ENCODE data around the gene ANKRD50. TPM values are rescaled to one million over a fixed set of nuclear protein-coding genes. Genes with fewer than 3 reads are reported as not detected.

ANKRD50 gene
- polyA plus RNA-seq, 1 donor (not counting 4 experiments of a cell fraction or from before 2014, with no cell fraction given): 21.6 TPM

- no peaks in the 10 kb centered on the region for H3K27me3 ChIP-seq (ENCODE audit: control insufficient read depth, extremely low read depth, insufficient read depth, low read length)
- peak; percentile 93 for FAIRE-seq
- peaks cover 0 to 3% of the 10 kb centered on the region in 2 experiments for H3K36me3 ChIP-seq (ENCODE audit: control insufficient read depth in 2 of 2, extremely low read depth in 1 of 2, insufficient read depth in 2 of 2, low read length in 2 of 2)
- no peak for TF ChIP-seq EZH2 (IDR thresholded peaks at IDR 0.05; ENCODE audit: low read length)
- no peak for TF ChIP-seq CTCF (optimal IDR thresholded peaks at IDR 0.05 in 1 of 3, IDR thresholded peaks at IDR 0.05 in 1 of 3, conservative IDR thresholded peaks at IDR 0.05 in 1 of 3; ENCODE audit: extremely low read depth in 1 of 3, insufficient read depth in 2 of 3, low read length in 3 of 3)
- H3K9me3 ChIP-seq (ENCODE audit: control insufficient read depth, low read depth, low read length): no peaks in the 10 kb centered on the region
- H3K4me1 ChIP-seq (ENCODE audit: control insufficient read depth, extremely low read depth, insufficient read depth, low read length): peaks cover 33% of the 10 kb centered on the region
- peak overlapping the region; percentile 22 for H3K4me2 ChIP-seq (ENCODE audit: control insufficient read depth, extremely low read depth, insufficient read depth, low read depth, low read length)
- no peaks in the 10 kb centered on the region for H3K79me2 ChIP-seq (ENCODE audit: control insufficient read depth, insufficient read depth, low read length)
- H3K9ac ChIP-seq (ENCODE audit: control insufficient read depth, extremely low read depth, insufficient read depth, low read length): no peak overlapping the region
- H4K20me1 ChIP-seq (ENCODE audit: control insufficient read depth, extremely low read depth, insufficient read depth, low read length): no peaks in the 10 kb centered on the region
- no peaks in the 10 kb centered on the region for H3K9me1 ChIP-seq (ENCODE audit: control insufficient read depth, extremely low read depth, insufficient read depth, low read length)
- H2AFZ ChIP-seq (ENCODE audit: control insufficient read depth, low read length): no peak overlapping the region
- peak; percentile 44 for DNase-seq (ENCODE audit: low read depth, low spot score)
- dilution Hi-C loops (cut with MboI; ENCODE audit: extremely low pct_ligation_motif_present, low sequenced_read_pairs): no loop called here
- H3K4me3 ChIP-seq (ENCODE audit: control insufficient read depth in 2 of 3, extremely low read depth in 1 of 3, insufficient read depth in 2 of 3, low read depth in 1 of 3, low read length in 3 of 3): no peak overlapping the region
- H3K27ac ChIP-seq (ENCODE audit: control insufficient read depth, insufficient read depth, low read length): peak overlapping the region; percentile 55
Measured at GRCh38 chr4:124640022-124640730, 72.4 kb downstream of the ANKRD50 start.

GRCh38 chr4:124637321-124637720 lies 75.2 kb downstream of the ANKRD50 start:
- Histone ChIP-seq H3K9me3 (ENCODE audit: control insufficient read depth, low read depth, low read length) (no peaks in the 10 kb centered on the region), H3K4me1 (ENCODE audit: control insufficient read depth, extremely low read depth, insufficient read depth, low read length) (peaks cover 39% of the 10 kb centered on the region), H3K36me3 (ENCODE audit: control insufficient read depth in 2 of 2, extremely low read depth in 1 of 2, insufficient read depth in 2 of 2, low read length in 2 of 2) (peaks cover 0 to 3% of the 10 kb centered on the region in 2 experiments), H3K4me3 (ENCODE audit: control insufficient read depth in 2 of 3, extremely low read depth in 1 of 3, insufficient read depth in 2 of 3, low read depth in 1 of 3, low read length in 3 of 3) (no peak overlapping the region), H4K20me1 (ENCODE audit: control insufficient read depth, extremely low read depth, insufficient read depth, low read length) (no peaks in the 10 kb centered on the region), H3K9ac (ENCODE audit: control insufficient read depth, extremely low read depth, insufficient read depth, low read length) (no peak overlapping the region), H3K79me2 (ENCODE audit: control insufficient read depth, insufficient read depth, low read length) (no peaks in the 10 kb centered on the region), H3K9me1 (ENCODE audit: control insufficient read depth, extremely low read depth, insufficient read depth, low read length) (no peaks in the 10 kb centered on the region), H2AFZ (ENCODE audit: control insufficient read depth, low read length) (no peak overlapping the region), H3K27ac (ENCODE audit: control insufficient read depth, insufficient read depth, low read length) (no peak overlapping the region), H3K27me3 (ENCODE audit: control insufficient read depth, extremely low read depth, insufficient read depth, low read length) (no peaks in the 10 kb centered on the region), H3K4me2 (ENCODE audit: control insufficient read depth, extremely low read depth, insufficient read depth, low read depth, low read length) (no peak overlapping the region)
- no peak for FAIRE-seq
- TF ChIP-seq CTCF (optimal IDR thresholded peaks at IDR 0.05 in 1 of 3, IDR thresholded peaks at IDR 0.05 in 1 of 3, conservative IDR thresholded peaks at IDR 0.05 in 1 of 3; ENCODE audit: extremely low read depth in 1 of 3, insufficient read depth in 2 of 3, low read length in 3 of 3) (no peak), EZH2 (IDR thresholded peaks at IDR 0.05; ENCODE audit: low read length) (no peak)
- no peak for DNase-seq (ENCODE audit: low read depth, low spot score)
- dilution Hi-C loops (cut with MboI; ENCODE audit: extremely low pct_ligation_motif_present, low sequenced_read_pairs): no loop called here
